ENCODE results near the gene LKAAEAR1.

The LKAAEAR1 gene

GRCh38 chr20:64057628-64058498 is 26.3 kb downstream of the LKAAEAR1 start:
- no peak overlapping the region for H3K4me3 ChIP-seq (replicated peaks; ENCODE audit: low read depth, low read length)
- peak; percentile 87 for TF ChIP-seq CTCF (IDR thresholded peaks at IDR 0.05; ENCODE audit: low read depth, low read length, missing control alignments)
- DNase-seq (ENCODE audit: extremely low read depth, low read depth), result no peak

- no peak for DNase-seq (ENCODE audit: extremely low read depth, low read depth)
- TF ChIP-seq CTCF (IDR thresholded peaks at IDR 0.05; ENCODE audit: low read depth, low read length, missing control alignments), result no peak
- H3K4me3 ChIP-seq (replicated peaks; ENCODE audit: low read depth, low read length), result no peak overlapping the region
Measured at GRCh38 chr20:64056889-64057627, 27.1 kb downstream of the LKAAEAR1 start.

GRCh38 chr20:64056639-64056888 is 27.6 kb downstream of the LKAAEAR1 start:
- DNase-seq (ENCODE audit: extremely low read depth, low read depth), result no peak
- no peak overlapping the region for H3K4me3 ChIP-seq (replicated peaks; ENCODE audit: low read depth, low read length)
- TF ChIP-seq CTCF (IDR thresholded peaks at IDR 0.05; ENCODE audit: low read depth, low read length, missing control alignments), result no peak

- no peak for DNase-seq (ENCODE audit: extremely low read depth, low read depth)
- TF ChIP-seq CTCF (IDR thresholded peaks at IDR 0.05; ENCODE audit: low read depth, low read length, missing control alignments), result no peak
- no peak overlapping the region for H3K4me3 ChIP-seq (replicated peaks; ENCODE audit: low read depth, low read length)
Measured at GRCh38 chr20:64055893-64056638, 28.1 kb downstream of the LKAAEAR1 start.

- no peak overlapping the region for H3K4me3 ChIP-seq (replicated peaks; ENCODE audit: low read depth, low read length)
- DNase-seq (ENCODE audit: extremely low read depth, low read depth), result no peak
- TF ChIP-seq CTCF (IDR thresholded peaks at IDR 0.05; ENCODE audit: low read depth, low read length, missing control alignments), result no peak
Measured at GRCh38 chr20:64055396-64055892, 28.8 kb downstream of the LKAAEAR1 start.

GRCh38 chr20:64053841-64054661 is 30.1 kb downstream of the LKAAEAR1 start:
- TF ChIP-seq CTCF (IDR thresholded peaks at IDR 0.05; ENCODE audit: low read depth, low read length, missing control alignments), result no peak
- no peak for DNase-seq (ENCODE audit: extremely low read depth, low read depth)
- no peak overlapping the region for H3K4me3 ChIP-seq (replicated peaks; ENCODE audit: low read depth, low read length)
